Progenitor cell of endocrine pancreas (in vitro differentiated cells): ENCODE data around the gene PCMTD2. TPM values are rescaled to one million over a fixed set of nuclear protein-coding genes. Genes with fewer than 3 reads are reported as not detected.
A peak's percentile ranks its signal among the peaks of the same experiment; 100 is the strongest.

ENCODE experiments used
- DNase-seq: peaks from one replicate; pipeline ENCODE4 v3.0.0; 2021; ENCODE audit warnings: low spot score; ENCODE audit not compliant: unreplicated experiment
- H3K27ac Mint-ChIP-seq: 2 replicates; pipeline ENCODE4 v1.8.0; 2021; ENCODE audit warnings: mild to moderate bottlenecking, moderate library complexity, mixed read lengths
- H3K27me3 Mint-ChIP-seq: 2 replicates; pipeline ENCODE4 v1.8.0; 2021; ENCODE audit warnings: mixed read lengths
- H3K36me3 Mint-ChIP-seq: 2 replicates; pipeline ENCODE4 v1.8.0; 2022; ENCODE audit warnings: mixed read lengths; ENCODE audit not compliant: insufficient read depth
- H3K4me1 Mint-ChIP-seq: 2 replicates; pipeline ENCODE4 v1.8.0; 2021; ENCODE audit warnings: low read depth, mixed read lengths
- H3K4me3 Mint-ChIP-seq: 2 replicates; pipeline ENCODE4 v1.8.0; 2021; ENCODE audit warnings: low read depth, mild to moderate bottlenecking, moderate library complexity, mixed read lengths
- H3K9me3 Mint-ChIP-seq: 2 replicates; pipeline ENCODE4 v1.8.0; 2021; ENCODE audit warnings: low read depth, mixed read lengths
- CTCF ChIP-seq: fragments of 200-600 bp; sonication (generic); IDR thresholded peaks from one replicate; pipeline ENCODE4 v1.5.0; 2021; ENCODE audit warnings: antibody characterized with exemption, mild to moderate bottlenecking; ENCODE audit not compliant: unreplicated experiment
- total RNA-seq: library from RNA; stranded (reverse); gene quantifications from 2 replicates; pipeline ENCODE4 v1.2.1, GENCODE V29; 2021

The PCMTD2 gene
- total RNA-seq, 1 donor from 2014 or later, result 106 TPM

- Mint-ChIP-seq H3K4me1 (peaks cover 22% of the 10 kb centered on the region), H3K27ac (peak overlapping the region; percentile 19), H3K36me3 (no peaks in the 10 kb centered on the region), H3K9me3 (no peaks in the 10 kb centered on the region), H3K27me3 (no peaks in the 10 kb centered on the region), H3K4me3 (no peak overlapping the region)
- no peak for DNase-seq
- no peak for TF ChIP-seq CTCF
Observed at GRCh38 chr20:64253443-64253842, 2.1 kb upstream of the PCMTD2 start.

GRCh38 chr20:64254156-64254555, 1.4 kb upstream of the PCMTD2 start:
- Mint-ChIP-seq H3K4me1 (peaks cover 28% of the 10 kb centered on the region), H3K4me3 (peak overlapping the region; percentile 47), H3K36me3 (no peaks in the 10 kb centered on the region), H3K9me3 (no peaks in the 10 kb centered on the region), H3K27me3 (no peaks in the 10 kb centered on the region), H3K27ac (no peak overlapping the region)
- DNase-seq, result no peak
- TF ChIP-seq CTCF, result no peak

- Mint-ChIP-seq H3K9me3 (no peaks in the 10 kb centered on the region), H3K27ac (peak overlapping the region; percentile 8), H3K4me3 (peak overlapping the region; percentile 64), H3K36me3 (no peaks in the 10 kb centered on the region), H3K4me1 (peaks cover 28% of the 10 kb centered on the region), H3K27me3 (no peaks in the 10 kb centered on the region)
- TF ChIP-seq CTCF, result no peak
- DNase-seq, result no peak
Observed at GRCh38 chr20:64254571-64255360, 782 bp upstream of the PCMTD2 start.

GRCh38 chr20:64256282-64256935, 861 bp downstream of the PCMTD2 start:
- Mint-ChIP-seq H3K9me3 (no peaks in the 10 kb centered on the region), H3K27ac (peak overlapping the region; percentile 97), H3K4me3 (peak overlapping the region; percentile 96), H3K4me1 (peaks cover 30% of the 10 kb centered on the region), H3K36me3 (peaks cover 2% of the 10 kb centered on the region), H3K27me3 (no peaks in the 10 kb centered on the region)
- TF ChIP-seq CTCF, result no peak
- no peak for DNase-seq

GRCh38 chr20:64257107-64257757, 1.7 kb downstream of the PCMTD2 start:
- H3K27ac Mint-ChIP-seq, result peak overlapping the region; percentile 44
- TF ChIP-seq CTCF, result no peak
- peaks cover 30% of the 10 kb centered on the region for H3K4me1 Mint-ChIP-seq
- no peaks in the 10 kb centered on the region for H3K9me3 Mint-ChIP-seq
- peak overlapping the region; percentile 96 for H3K4me3 Mint-ChIP-seq
- H3K36me3 Mint-ChIP-seq, result peaks cover 2% of the 10 kb centered on the region
- no peaks in the 10 kb centered on the region for H3K27me3 Mint-ChIP-seq
- DNase-seq, result no peak
